PC-3 (cell line): Measurements from ENCODE around the gene SESN1.
"Not testable (repeated sequence)": the region's sequence is repeated elsewhere in the genome, so short reads cannot be mapped to it uniquely, and the experiment has no call there.

Source experiments
- CTCF ChIP-seq: fragments of 300-600 bp; sonication (generic); conservative IDR thresholded peaks from 2 replicates; pipeline ENCODE4 v1.5.1; 2017; ENCODE audit warnings: antibody characterized with exemption, low read depth, mild to moderate bottlenecking, low read length
- EZH2 ChIP-seq: fragments of 300-600 bp; sonication (generic); IDR thresholded peaks from one replicate; pipeline ENCODE4 v1.6.1; 2017; ENCODE audit warnings: antibody characterized with exemption, mild to moderate bottlenecking, low read length; ENCODE audit not compliant: unreplicated experiment

- not testable (repeated sequence) for TF ChIP-seq CTCF, EZH2
Observed at GRCh38 chr6:109142067-109142466, 47.4 kb upstream of the SESN1 start.
